GM12873 (cell line): Measurements from ENCODE around the gene GNAT2.

ENCODE experiments used
- CTCF ChIP-seq: IDR thresholded peaks from 2 replicates; pipeline ENCODE4 v1.5.1; 2012; ENCODE audit warnings: low read depth, mild to moderate bottlenecking, moderate library complexity, low read length, control low read depth; ENCODE audit not compliant: insufficient read depth; ENCODE audit errors: missing control alignments

GNAT2 gene

GRCh38 chr1:109578947-109579443, 40.4 kb downstream of the GNAT2 start:
- TF ChIP-seq CTCF = no peak

- TF ChIP-seq CTCF = no peak
Measured at GRCh38 chr1:109573785-109574184, 45.6 kb downstream of the GNAT2 start.

- no peak for TF ChIP-seq CTCF
Measured at GRCh38 chr1:109570414-109570813, 49.0 kb downstream of the GNAT2 start.

DNA sequence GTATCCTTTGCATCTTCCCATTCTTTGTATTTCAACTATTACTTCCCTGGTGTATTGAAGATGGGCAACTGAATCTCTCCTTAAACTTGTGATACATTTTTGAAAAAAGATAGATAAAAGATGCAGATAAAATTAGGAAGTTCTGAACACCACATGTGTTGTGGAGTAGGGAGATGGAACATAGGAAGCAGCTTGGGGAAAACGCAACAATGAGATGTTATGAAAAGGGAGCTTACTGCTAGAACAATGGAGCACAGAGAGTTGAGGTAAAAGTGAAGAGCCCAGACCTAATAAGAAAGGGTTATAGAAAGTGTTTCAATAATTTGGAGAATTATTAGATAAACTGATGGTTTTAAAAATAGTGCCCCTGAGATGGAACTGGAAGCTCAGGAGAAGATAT, 50.1 kb downstream of the GNAT2 start:
- TF ChIP-seq CTCF = no peak

DNA sequence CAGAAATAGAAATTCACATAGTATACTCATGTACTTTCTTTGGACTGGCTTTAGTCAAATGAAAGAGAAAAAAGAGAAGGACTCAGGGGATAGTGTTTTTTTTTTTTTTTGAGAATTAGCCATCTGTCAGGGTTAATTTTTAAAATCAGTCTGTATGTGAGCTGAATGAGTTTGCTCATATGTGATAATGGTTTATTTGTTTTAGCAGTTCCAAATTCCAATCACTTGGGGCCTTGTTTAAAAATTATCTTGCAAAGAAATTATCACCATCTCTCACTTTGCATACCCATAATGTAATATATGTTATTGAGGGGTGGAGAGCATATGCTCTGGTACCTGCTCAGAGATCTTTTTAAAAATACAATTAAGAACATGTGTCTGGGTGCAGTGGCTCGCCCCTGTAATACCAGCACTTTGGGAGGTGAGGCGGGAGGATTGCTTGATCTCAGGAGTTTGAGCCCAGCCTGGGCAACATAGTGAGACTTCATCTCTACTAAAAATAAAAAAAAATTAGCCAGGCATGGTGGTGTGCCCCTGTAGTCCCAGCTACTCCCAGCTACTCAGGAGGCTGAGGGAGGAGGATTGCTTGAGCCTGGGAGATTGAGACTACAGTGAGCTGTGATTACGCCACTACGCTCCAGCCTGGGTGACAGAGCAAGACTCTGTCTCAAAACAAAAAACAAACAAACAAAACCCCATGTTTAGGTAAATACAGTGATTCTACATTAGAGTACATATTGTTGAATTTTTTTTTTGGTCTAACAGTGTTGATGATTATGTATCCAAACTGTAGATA, 51.3 kb downstream of the GNAT2 start:
- no peak for TF ChIP-seq CTCF

DNA sequence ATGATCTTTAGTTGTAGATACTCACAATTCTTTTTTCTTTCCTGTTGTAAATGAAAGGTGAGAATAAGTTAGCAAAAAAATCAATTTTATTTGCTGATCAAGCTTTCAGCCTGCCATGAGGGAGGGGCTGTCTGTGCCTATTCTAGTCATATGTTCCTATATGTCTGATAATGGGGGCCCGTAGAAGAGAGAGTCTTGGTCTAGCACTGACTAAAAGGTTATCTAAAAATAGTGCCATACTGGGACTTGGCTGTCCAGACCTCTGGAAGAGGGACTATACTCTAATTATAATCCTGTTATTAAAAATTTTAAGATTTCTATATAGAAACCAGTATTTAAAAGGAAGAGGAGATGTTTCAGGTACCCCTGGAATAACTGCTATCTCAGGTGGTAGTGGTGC, 52.4 kb downstream of the GNAT2 start:
- no peak for TF ChIP-seq CTCF

GRCh38 chr1:109565241-109565640, 54.2 kb downstream of the GNAT2 start:
- TF ChIP-seq CTCF = no peak
